Measurements from ENCODE around the gene FUOM.
"Not testable (repeated sequence)": the region's sequence is repeated elsewhere in the genome, so short reads cannot be mapped to it uniquely, and the experiment has no call there.

Gene FUOM

GRCh38 chr10:133328358-133329343 lies 29.2 kb downstream of the FUOM start:
- DNase-seq (ENCODE audit: low read depth, low spot score) = no peak
- Histone ChIP-seq H3K4me3 (ENCODE audit: low read length) (no peak overlapping the region), H3K27me3 (ENCODE audit: control insufficient read depth, insufficient read depth, low read length) (peaks cover 18% of the 10 kb centered on the region; the same call in 1 of the 2 replicates), H3K27ac (ENCODE audit: low read length) (no peak overlapping the region), H3K9me3 (ENCODE audit: control insufficient read depth, insufficient read depth, low read length) (no peaks in the 10 kb centered on the region), H3K36me3 (ENCODE audit: control insufficient read depth, insufficient read depth, low read length) (no peaks in the 10 kb centered on the region), H3K4me1 (ENCODE audit: control insufficient read depth, insufficient read depth, low read length) (peaks cover 3% of the 10 kb centered on the region; the same call in 1 of the 2 replicates)
- no CpG with 5 or more reads among the region's 15 CpGs for WGBS (ENCODE audit: insufficient coverage, insufficient read length)

- H3K27ac ChIP-seq (ENCODE audit: low read length) = no peak overlapping the region
- no peaks in the 10 kb centered on the region for H3K9me3 ChIP-seq (ENCODE audit: control insufficient read depth, insufficient read depth, low read length)
- no peaks in the 10 kb centered on the region for H3K36me3 ChIP-seq (ENCODE audit: control insufficient read depth, insufficient read depth, low read length)
- DNase-seq (ENCODE audit: low read depth, low spot score) = no peak
- H3K4me3 ChIP-seq (ENCODE audit: low read length) = no peak overlapping the region
- WGBS (ENCODE audit: insufficient coverage, insufficient read length) = no CpG with 5 or more reads among the region's 12 CpGs
- peaks cover 13% of the 10 kb centered on the region; the same call in 1 of the 2 replicates for H3K27me3 ChIP-seq (ENCODE audit: control insufficient read depth, insufficient read depth, low read length)
- peaks cover 3% of the 10 kb centered on the region; the same call in 1 of the 2 replicates for H3K4me1 ChIP-seq (ENCODE audit: control insufficient read depth, insufficient read depth, low read length)
Observed at GRCh38 chr10:133327651-133328357, 30.0 kb downstream of the FUOM start.

- no peak for DNase-seq (ENCODE audit: low read depth, low spot score)
- H3K27ac ChIP-seq (ENCODE audit: low read length) = no peak overlapping the region
- WGBS (ENCODE audit: insufficient coverage, insufficient read length) = no CpG with 5 or more reads among the region's 28 CpGs
Observed at GRCh38 chr10:133326745-133327650, 30.8 kb downstream of the FUOM start.

GRCh38 chr10:133326223-133326551 lies 31.6 kb downstream of the FUOM start:
- no CpG with 5 or more reads among the region's 9 CpGs for WGBS (ENCODE audit: insufficient coverage, insufficient read length)
- Histone ChIP-seq H3K4me1 (ENCODE audit: control insufficient read depth, insufficient read depth, low read length) (peaks cover 3% of the 10 kb centered on the region; the same call in 1 of the 2 replicates), H3K27me3 (ENCODE audit: control insufficient read depth, insufficient read depth, low read length) (peaks cover 7% of the 10 kb centered on the region; the same call in 1 of the 2 replicates), H3K27ac (ENCODE audit: low read length) (no peak overlapping the region), H3K4me3 (ENCODE audit: low read length) (peak overlapping the region; percentile 35; the same call in 1 of the 2 replicates), H3K9me3 (ENCODE audit: control insufficient read depth, insufficient read depth, low read length) (no peaks in the 10 kb centered on the region), H3K36me3 (ENCODE audit: control insufficient read depth, insufficient read depth, low read length) (no peaks in the 10 kb centered on the region)
- DNase-seq (ENCODE audit: low read depth, low spot score) = no peak

More at GRCh38 chr10:133326745-133327650, 30.8 kb downstream of the FUOM start:
- H3K9me3 ChIP-seq (ENCODE audit: control insufficient read depth, insufficient read depth, low read length) = no peaks in the 10 kb centered on the region
- H3K4me1 ChIP-seq (ENCODE audit: control insufficient read depth, insufficient read depth, low read length) = peaks cover 3% of the 10 kb centered on the region; the same call in 1 of the 2 replicates
- peaks cover 9% of the 10 kb centered on the region; the same call in 1 of the 2 replicates for H3K27me3 ChIP-seq (ENCODE audit: control insufficient read depth, insufficient read depth, low read length)
- no peak overlapping the region; the same call in 1 of the 2 replicates for H3K4me3 ChIP-seq (ENCODE audit: low read length)
- no peaks in the 10 kb centered on the region for H3K36me3 ChIP-seq (ENCODE audit: control insufficient read depth, insufficient read depth, low read length)

GRCh38 chr10:133325440-133326222 lies 32.2 kb downstream of the FUOM start:
- Histone ChIP-seq H3K27me3 (ENCODE audit: control insufficient read depth, insufficient read depth, low read length) (peaks cover 7% of the 10 kb centered on the region; the same call in 1 of the 2 replicates), H3K27ac (ENCODE audit: low read length) (no peak overlapping the region), H3K9me3 (ENCODE audit: control insufficient read depth, insufficient read depth, low read length) (no peaks in the 10 kb centered on the region), H3K36me3 (ENCODE audit: control insufficient read depth, insufficient read depth, low read length) (no peaks in the 10 kb centered on the region), H3K4me3 (ENCODE audit: low read length) (peak overlapping the region; percentile 35; the same call in 1 of the 2 replicates), H3K4me1 (ENCODE audit: control insufficient read depth, insufficient read depth, low read length) (peaks cover 3% of the 10 kb centered on the region; the same call in 1 of the 2 replicates)
- DNase-seq (ENCODE audit: low read depth, low spot score) = no peak
- WGBS (ENCODE audit: insufficient coverage, insufficient read length) = no CpG with 5 or more reads among the region's 91 CpGs

- Histone ChIP-seq H3K27ac (ENCODE audit: low read length) (no peak overlapping the region), H3K36me3 (ENCODE audit: control insufficient read depth, insufficient read depth, low read length) (no peaks in the 10 kb centered on the region), H3K9me3 (ENCODE audit: control insufficient read depth, insufficient read depth, low read length) (no peaks in the 10 kb centered on the region), H3K27me3 (ENCODE audit: control insufficient read depth, insufficient read depth, low read length) (peaks cover 7% of the 10 kb centered on the region; the same call in 1 of the 2 replicates), H3K4me3 (ENCODE audit: low read length) (no peak overlapping the region), H3K4me1 (ENCODE audit: control insufficient read depth, insufficient read depth, low read length) (peaks cover 3% of the 10 kb centered on the region; the same call in 1 of the 2 replicates)
- DNase-seq (ENCODE audit: low read depth, low spot score) = no peak
- no CpG with 5 or more reads among the region's 20 CpGs for WGBS (ENCODE audit: insufficient coverage, insufficient read length)
Observed at GRCh38 chr10:133324857-133325260, 33.0 kb downstream of the FUOM start.

GRCh38 chr10:133324198-133324792 lies 33.5 kb downstream of the FUOM start:
- Histone ChIP-seq H3K27ac (ENCODE audit: low read length) (no peak overlapping the region), H3K4me1 (ENCODE audit: control insufficient read depth, insufficient read depth, low read length) (peaks cover 3% of the 10 kb centered on the region; the same call in 1 of the 2 replicates), H3K36me3 (ENCODE audit: control insufficient read depth, insufficient read depth, low read length) (no peaks in the 10 kb centered on the region), H3K27me3 (ENCODE audit: control insufficient read depth, insufficient read depth, low read length) (peaks cover 7% of the 10 kb centered on the region; the same call in 1 of the 2 replicates), H3K4me3 (ENCODE audit: low read length) (no peak overlapping the region), H3K9me3 (ENCODE audit: control insufficient read depth, insufficient read depth, low read length) (no peaks in the 10 kb centered on the region)
- no CpG with 5 or more reads among the region's 13 CpGs for WGBS (ENCODE audit: insufficient coverage, insufficient read length)
- DNase-seq (ENCODE audit: low read depth, low spot score) = no peak

- H3K4me3 ChIP-seq (ENCODE audit: low read length); DNase-seq (ENCODE audit: low read depth, low spot score); H3K27ac ChIP-seq (ENCODE audit: low read length); H3K4me1 ChIP-seq (ENCODE audit: control insufficient read depth, insufficient read depth, low read length); H3K9me3 ChIP-seq (ENCODE audit: control insufficient read depth, insufficient read depth, low read length); H3K36me3 ChIP-seq (ENCODE audit: control insufficient read depth, insufficient read depth, low read length); H3K27me3 ChIP-seq (ENCODE audit: control insufficient read depth, insufficient read depth, low read length): not testable (repeated sequence)
- WGBS (ENCODE audit: insufficient coverage, insufficient read length) = no CpG with 5 or more reads among the region's 14 CpGs
Observed at GRCh38 chr10:133322064-133322709, 35.6 kb downstream of the FUOM start.

Data from iPS DF 6.9 (cell line).